HepG2 (cell line): ENCODE measurements around the gene C16orf87. TPM values are rescaled to one million over a fixed set of nuclear protein-coding genes. Genes with fewer than 3 reads are reported as not detected.

ENCODE experiments used
- ASH2L ChIP-seq: fragments of 300-600, 200-600 bp; sonication (generic); IDR thresholded peaks from 2 replicates; pipeline ENCODE4 v1.7.0; 2017; ENCODE audit warnings: low read depth, mild to moderate bottlenecking, moderate library complexity, mixed read lengths, low read length; ENCODE audit not compliant: insufficient read length
- FOXM1 ChIP-seq: sonication (generic); formaldehyde crosslinking; IDR thresholded peaks from 2 replicates; pipeline ENCODE4 v1.5.0; 2020; ENCODE audit warnings: missing genetic modification reagents
- KMT2A ChIP-seq: sonication (generic); formaldehyde crosslinking; IDR thresholded peaks from 2 replicates; pipeline ENCODE4 v1.4.0; 2020; ENCODE audit warnings: missing genetic modification reagents
- MED1 ChIP-seq: sonication (generic); formaldehyde crosslinking; IDR thresholded peaks from 2 replicates; pipeline ENCODE4 v1.4.0; 2020; ENCODE audit warnings: missing genetic modification reagents
- NBN ChIP-seq: fragments of 450-650 bp; conservative IDR thresholded peaks from 2 replicates; pipeline ENCODE4 v1.6.1; 2017
- PHF21A ChIP-seq: sonication (generic); formaldehyde crosslinking; IDR thresholded peaks from 2 replicates; pipeline ENCODE4 v1.5.0; 2020; ENCODE audit warnings: mild to moderate bottlenecking, missing genetic modification reagents
- POLR2AphosphoS2 ChIP-seq: IDR thresholded peaks from 2 replicates; pipeline ENCODE4 v1.6.1; 2011; ENCODE audit warnings: low read depth, low read length, improper control_type of control experiment
- SAFB2 ChIP-seq: sonication (generic); formaldehyde crosslinking; IDR thresholded peaks from 2 replicates; pipeline ENCODE4 v1.5.1; 2020; ENCODE audit warnings: missing genetic modification reagents, low read depth, mild to moderate bottlenecking, borderline replicate concordance
- STAG1 ChIP-seq: sonication (generic); formaldehyde crosslinking; IDR thresholded peaks from 2 replicates; pipeline ENCODE4 v1.4.0; 2020; ENCODE audit warnings: missing genetic modification reagents
- TCF7 ChIP-seq: sonication (generic); IDR thresholded peaks from 2 replicates; pipeline ENCODE4 v1.6.1; 2016; ENCODE audit warnings: antibody characterized with exemption, low read depth
- XRCC5 ChIP-seq: fragments of 200-400 bp; formaldehyde crosslinking; optimal IDR thresholded peaks from 2 replicates; pipeline ENCODE3; 2017; ENCODE audit warnings: mild to moderate bottlenecking, low read length
- ZBTB3 ChIP-seq: sonication (generic); formaldehyde crosslinking; IDR thresholded peaks from 2 replicates; pipeline ENCODE4 v1.4.0; 2020; ENCODE audit warnings: low read depth, mild to moderate bottlenecking, moderate library complexity, missing genetic modification reagents, borderline replicate concordance
- ZNF614 ChIP-seq: IDR thresholded peaks from 2 replicates; pipeline ENCODE4 v1.6.1; 2018; ENCODE audit warnings: missing biosample characterization, missing genetic modification reagents, inconsistent platforms, borderline replicate concordance
- polyA plus RNA-seq, 8 experiments: library from polyadenylated mRNA; depleted of rRNA in 3 of 8; stranded (reverse) in 7 of 8; unstranded in 1 of 8; fragments of >200 nt; fragmentation: Illumina TruSeq in 4 of 8; extraction: Trizol in 4 of 8; gene quantifications; 2 replicates each; pipeline versions ENCODE4 v1.2.1 to v1.2.3, GENCODE V29; 2011 to 2016; ENCODE audit warnings: low read depth in 4 of 8, missing spikeins in 1 of 8, mixed read lengths in 1 of 8; ENCODE audit not compliant: insufficient read depth in 1 of 8
- total RNA-seq, 5 experiments: library from RNA; depleted of rRNA; stranded (reverse); fragments of >200 nt; fragmentation: Illumina TruSeq; extraction: Trizol; gene quantifications; 2 replicates each; pipeline ENCODE4 v1.2.3, GENCODE V29; 2016; ENCODE audit warnings: low read depth in 1 of 5
- TF ChIP-seq, protein P1 (sequence below), 2 experiments: sonication (generic) in 1 of 2; formaldehyde crosslinking in 1 of 2; IDR thresholded peaks; 2 replicates each; pipeline versions ENCODE4 v1.4.0 to v1.6.1; 2018 to 2020; ENCODE audit warnings: missing genetic modification reagents in 2 of 2, borderline replicate concordance in 1 of 2, low read depth in 1 of 2, mild to moderate bottlenecking in 1 of 2, missing biosample characterization in 1 of 2
- TF ChIP-seq, protein P2 (sequence below): sonication (generic); formaldehyde crosslinking; IDR thresholded peaks from 2 replicates; pipeline ENCODE4 v1.4.0; 2020; ENCODE audit warnings: mild to moderate bottlenecking, missing genetic modification reagents, borderline replicate concordance
- TF ChIP-seq, protein P3 (sequence below): IDR thresholded peaks from 2 replicates; pipeline ENCODE4 v1.4.0; 2020; ENCODE audit warnings: mild to moderate bottlenecking, missing genetic modification reagents
- TF ChIP-seq, protein P4 (sequence below): sonication (generic); formaldehyde crosslinking; IDR thresholded peaks from 2 replicates; pipeline ENCODE4 v1.5.0; 2020; ENCODE audit warnings: missing genetic modification reagents

C16orf87 gene
- total and polyA plus RNA-seq, 2 of the 13 experiments (the other 11 are each of a cell fraction or from before 2014, with no cell fraction given): 8.6 to 19.5 TPM

DNA sequence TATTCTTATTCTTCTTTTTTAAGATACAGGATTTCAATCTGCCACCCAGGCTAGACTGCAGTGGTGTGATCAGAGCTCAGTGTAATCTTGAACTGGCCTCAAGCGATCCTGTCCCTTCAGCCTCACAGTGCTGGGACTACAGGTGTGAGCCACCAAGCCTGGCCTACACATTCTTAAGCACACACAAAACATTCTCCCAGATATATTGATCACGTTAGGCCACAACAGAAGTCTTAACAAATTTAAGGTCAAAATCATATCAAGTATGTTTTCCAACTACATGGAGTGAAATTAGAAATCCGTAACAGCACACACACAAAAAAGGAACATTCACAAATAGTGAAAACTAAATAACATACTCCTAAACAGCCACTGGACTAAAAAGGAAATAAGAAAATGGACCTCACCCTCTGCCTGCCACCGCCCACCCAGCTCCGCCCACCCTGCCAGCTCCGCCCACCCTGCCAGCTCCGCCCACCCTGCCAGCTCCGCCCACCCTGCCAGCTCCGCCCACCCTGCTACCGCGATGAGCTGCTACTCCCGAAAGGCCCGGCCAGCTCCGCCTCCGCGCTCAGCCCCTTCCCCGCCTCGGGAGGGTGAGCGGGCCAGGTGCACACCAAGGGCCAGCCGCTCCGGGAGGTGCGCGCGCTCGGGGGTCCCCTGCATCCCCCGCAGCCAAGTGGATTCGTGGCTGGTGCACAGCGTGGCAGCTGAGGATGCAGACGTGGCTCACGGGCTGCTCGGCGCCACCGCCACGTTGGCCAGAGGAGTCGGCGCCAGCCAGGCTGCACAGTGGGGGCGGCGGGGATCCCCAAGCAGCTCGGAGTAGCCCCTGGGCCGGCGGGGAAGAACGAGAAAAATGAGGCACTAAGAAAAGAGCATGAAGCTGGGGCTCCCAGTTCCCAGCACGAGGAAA lies 41.2 kb downstream of the C16orf87 start (continued):
- TF ChIP-seq, protein P1, sequence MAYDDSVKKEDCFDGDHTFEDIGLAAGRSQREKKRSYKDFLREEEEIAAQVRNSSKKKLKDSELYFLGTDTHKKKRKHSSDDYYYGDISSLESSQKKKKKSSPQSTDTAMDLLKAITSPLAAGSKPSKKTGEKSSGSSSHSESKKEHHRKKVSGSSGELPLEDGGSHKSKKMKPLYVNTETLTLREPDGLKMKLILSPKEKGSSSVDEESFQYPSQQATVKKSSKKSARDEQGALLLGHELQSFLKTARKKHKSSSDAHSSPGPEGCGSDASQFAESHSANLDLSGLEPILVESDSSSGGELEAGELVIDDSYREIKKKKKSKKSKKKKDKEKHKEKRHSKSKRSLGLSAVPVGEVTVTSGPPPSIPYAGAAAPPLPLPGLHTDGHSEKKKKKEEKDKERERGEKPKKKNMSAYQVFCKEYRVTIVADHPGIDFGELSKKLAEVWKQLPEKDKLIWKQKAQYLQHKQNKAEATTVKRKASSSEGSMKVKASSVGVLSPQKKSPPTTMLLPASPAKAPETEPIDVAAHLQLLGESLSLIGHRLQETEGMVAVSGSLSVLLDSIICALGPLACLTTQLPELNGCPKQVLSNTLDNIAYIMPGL (CRISPR knock-in tag; IDR thresholded peaks at IDR 0.05; ENCODE audit: borderline replicate concordance in 1 of 2, low read depth in 1 of 2): peak; percentile 56 to 80; a peak in 2 of 4 replicates
- TF ChIP-seq, protein P2, sequence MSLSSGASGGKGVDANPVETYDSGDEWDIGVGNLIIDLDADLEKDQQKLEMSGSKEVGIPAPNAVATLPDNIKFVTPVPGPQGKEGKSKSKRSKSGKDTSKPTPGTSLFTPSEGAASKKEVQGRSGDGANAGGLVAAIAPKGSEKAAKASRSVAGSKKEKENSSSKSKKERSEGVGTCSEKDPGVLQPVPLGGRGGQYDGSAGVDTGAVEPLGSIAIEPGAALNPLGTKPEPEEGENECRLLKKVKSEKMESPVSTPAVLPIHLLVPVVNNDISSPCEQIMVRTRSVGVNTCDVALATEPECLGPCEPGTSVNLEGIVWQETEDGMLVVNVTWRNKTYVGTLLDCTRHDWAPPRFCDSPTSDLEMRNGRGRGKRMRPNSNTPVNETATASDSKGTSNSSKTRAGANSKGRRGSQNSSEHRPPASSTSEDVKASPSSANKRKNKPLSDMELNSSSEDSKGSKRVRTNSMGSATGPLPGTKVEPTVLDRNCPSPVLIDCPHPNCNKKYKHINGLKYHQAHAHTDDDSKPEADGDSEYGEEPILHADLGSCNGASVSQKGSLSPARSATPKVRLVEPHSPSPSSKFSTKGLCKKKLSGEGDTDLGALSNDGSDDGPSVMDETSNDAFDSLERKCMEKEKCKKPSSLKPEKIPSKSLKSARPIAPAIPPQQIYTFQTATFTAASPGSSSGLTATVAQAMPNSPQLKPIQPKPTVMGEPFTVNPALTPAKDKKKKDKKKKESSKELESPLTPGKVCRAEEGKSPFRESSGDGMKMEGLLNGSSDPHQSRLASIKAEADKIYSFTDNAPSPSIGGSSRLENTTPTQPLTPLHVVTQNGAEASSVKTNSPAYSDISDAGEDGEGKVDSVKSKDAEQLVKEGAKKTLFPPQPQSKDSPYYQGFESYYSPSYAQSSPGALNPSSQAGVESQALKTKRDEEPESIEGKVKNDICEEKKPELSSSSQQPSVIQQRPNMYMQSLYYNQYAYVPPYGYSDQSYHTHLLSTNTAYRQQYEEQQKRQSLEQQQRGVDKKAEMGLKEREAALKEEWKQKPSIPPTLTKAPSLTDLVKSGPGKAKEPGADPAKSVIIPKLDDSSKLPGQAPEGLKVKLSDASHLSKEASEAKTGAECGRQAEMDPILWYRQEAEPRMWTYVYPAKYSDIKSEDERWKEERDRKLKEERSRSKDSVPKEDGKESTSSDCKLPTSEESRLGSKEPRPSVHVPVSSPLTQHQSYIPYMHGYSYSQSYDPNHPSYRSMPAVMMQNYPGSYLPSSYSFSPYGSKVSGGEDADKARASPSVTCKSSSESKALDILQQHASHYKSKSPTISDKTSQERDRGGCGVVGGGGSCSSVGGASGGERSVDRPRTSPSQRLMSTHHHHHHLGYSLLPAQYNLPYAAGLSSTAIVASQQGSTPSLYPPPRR (CRISPR knock-in tag): peak; percentile 61; the same call in 1 of the 2 replicates
- TF ChIP-seq POLR2AphosphoS2: no peak
- TF ChIP-seq TCF7: no peak
- TF ChIP-seq ZNF614 (CRISPR knock-in tag): no peak
- TF ChIP-seq, protein P3, sequence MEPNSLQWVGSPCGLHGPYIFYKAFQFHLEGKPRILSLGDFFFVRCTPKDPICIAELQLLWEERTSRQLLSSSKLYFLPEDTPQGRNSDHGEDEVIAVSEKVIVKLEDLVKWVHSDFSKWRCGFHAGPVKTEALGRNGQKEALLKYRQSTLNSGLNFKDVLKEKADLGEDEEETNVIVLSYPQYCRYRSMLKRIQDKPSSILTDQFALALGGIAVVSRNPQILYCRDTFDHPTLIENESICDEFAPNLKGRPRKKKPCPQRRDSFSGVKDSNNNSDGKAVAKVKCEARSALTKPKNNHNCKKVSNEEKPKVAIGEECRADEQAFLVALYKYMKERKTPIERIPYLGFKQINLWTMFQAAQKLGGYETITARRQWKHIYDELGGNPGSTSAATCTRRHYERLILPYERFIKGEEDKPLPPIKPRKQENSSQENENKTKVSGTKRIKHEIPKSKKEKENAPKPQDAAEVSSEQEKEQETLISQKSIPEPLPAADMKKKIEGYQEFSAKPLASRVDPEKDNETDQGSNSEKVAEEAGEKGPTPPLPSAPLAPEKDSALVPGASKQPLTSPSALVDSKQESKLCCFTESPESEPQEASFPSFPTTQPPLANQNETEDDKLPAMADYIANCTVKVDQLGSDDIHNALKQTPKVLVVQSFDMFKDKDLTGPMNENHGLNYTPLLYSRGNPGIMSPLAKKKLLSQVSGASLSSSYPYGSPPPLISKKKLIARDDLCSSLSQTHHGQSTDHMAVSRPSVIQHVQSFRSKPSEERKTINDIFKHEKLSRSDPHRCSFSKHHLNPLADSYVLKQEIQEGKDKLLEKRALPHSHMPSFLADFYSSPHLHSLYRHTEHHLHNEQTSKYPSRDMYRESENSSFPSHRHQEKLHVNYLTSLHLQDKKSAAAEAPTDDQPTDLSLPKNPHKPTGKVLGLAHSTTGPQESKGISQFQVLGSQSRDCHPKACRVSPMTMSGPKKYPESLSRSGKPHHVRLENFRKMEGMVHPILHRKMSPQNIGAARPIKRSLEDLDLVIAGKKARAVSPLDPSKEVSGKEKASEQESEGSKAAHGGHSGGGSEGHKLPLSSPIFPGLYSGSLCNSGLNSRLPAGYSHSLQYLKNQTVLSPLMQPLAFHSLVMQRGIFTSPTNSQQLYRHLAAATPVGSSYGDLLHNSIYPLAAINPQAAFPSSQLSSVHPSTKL (CRISPR knock-in tag): peak; percentile 45
- no peak for TF ChIP-seq NBN
- TF ChIP-seq ASH2L: peak; percentile 72
- TF ChIP-seq ZBTB3 (CRISPR knock-in tag): peak; percentile 42; the same call in 1 of the 2 replicates
- TF ChIP-seq STAG1: no peak
- peak; percentile 75 for TF ChIP-seq XRCC5
- TF ChIP-seq KMT2A: peak; percentile 88
- TF ChIP-seq MED1 (CRISPR knock-in tag): peak; percentile 59
- TF ChIP-seq SAFB2 (CRISPR knock-in tag): no peak; the same call in 1 of the 2 replicates
- no peak for TF ChIP-seq FOXM1 (CRISPR knock-in tag)
- TF ChIP-seq, protein P4, sequence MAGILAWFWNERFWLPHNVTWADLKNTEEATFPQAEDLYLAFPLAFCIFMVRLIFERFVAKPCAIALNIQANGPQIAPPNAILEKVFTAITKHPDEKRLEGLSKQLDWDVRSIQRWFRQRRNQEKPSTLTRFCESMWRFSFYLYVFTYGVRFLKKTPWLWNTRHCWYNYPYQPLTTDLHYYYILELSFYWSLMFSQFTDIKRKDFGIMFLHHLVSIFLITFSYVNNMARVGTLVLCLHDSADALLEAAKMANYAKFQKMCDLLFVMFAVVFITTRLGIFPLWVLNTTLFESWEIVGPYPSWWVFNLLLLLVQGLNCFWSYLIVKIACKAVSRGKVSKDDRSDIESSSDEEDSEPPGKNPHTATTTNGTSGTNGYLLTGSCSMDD (CRISPR knock-in tag): no peak
- TF ChIP-seq PHF21A (CRISPR knock-in tag): no peak
